Motor neuron (in vitro differentiated cells): Measurements from ENCODE around the gene OBSCN. TPM values are rescaled to one million over a fixed set of nuclear protein-coding genes. Genes with fewer than 3 reads are reported as not detected.
"Not testable (repeated sequence)": the region's sequence is repeated elsewhere in the genome, so short reads cannot be mapped to it uniquely, and the experiment has no call there.

Source experiments
- ATAC-seq, 8 experiments: fragments of 200-7000 bp; cut with Tn5 transposase; replicated peaks in 6 of 8; 2 replicates each; pipeline ENCODE4 v1.8.0; 2021; ENCODE audit warnings: mild to moderate bottlenecking in 8 of 8, moderate library complexity in 8 of 8
- H3K27ac ChIP-seq, 2 donors: fragments of 250-450 bp; sonication (Bioruptor Pico); 2 replicates each; pipeline ENCODE4 v1.9.0; 2021; ENCODE audit warnings: antibody characterized with exemption in 2 of 2, mild to moderate bottlenecking in 2 of 2, moderate library complexity in 1 of 2
- H3K4me1 ChIP-seq, 2 donors: fragments of 250-450 bp; sonication (Bioruptor Pico); replicated peaks in 1 of 2; 2 replicates each; pipeline ENCODE4 v1.6.1; 2021; ENCODE audit warnings: antibody characterized with exemption in 2 of 2, mild to moderate bottlenecking in 2 of 2, moderate library complexity in 1 of 2
- H3K4me3 ChIP-seq, 5 donors: fragments of 250-450 bp; sonication (Bioruptor Pico); 2 replicates each; pipeline ENCODE4 v1.9.0; 2021; ENCODE audit warnings: antibody characterized with exemption in 5 of 5, mild to moderate bottlenecking in 5 of 5, moderate library complexity in 4 of 5
- WGBS, 10 experiments: fragments of 450-650 bp; shearing (Covaris generic); methylation state at CpG; one replicate each; pipeline ENCODE4 v1.0.0; 2022; 5-methylcytosine and 5-hydroxymethylcytosine counted together
- in situ Hi-C, 9 experiments: fragments of 400-800 bp; cut with MboI; loops; one replicate each; pipeline ENCODE4 v1.15.0; 2021; ENCODE audit warnings: low sequenced_read_pairs in 9 of 9, low pct_unique_long_range_greater_than_20kb in 2 of 9; ENCODE audit not compliant: unreplicated experiment in 9 of 9
- total RNA-seq, 8 experiments: library from RNA; unstranded; fragments of 300-600 nt; gene quantifications; 2 replicates each; pipeline versions ENCODE4 v1.2.3 to v1.2.4, GENCODE V29; 2022

OBSCN gene
- total RNA-seq, 8 experiments from 2014 or later, result 2.7 to 38.5 (median 16.2) TPM

- Histone ChIP-seq H3K4me3 (no peak overlapping the region), H3K4me1 (no peaks in the 10 kb centered on the region), H3K27ac (no peak overlapping the region)
- ATAC-seq, result no peak
- in situ Hi-C loops, result no loop called here
- 44 to 93% (median 76%) methylated on average over 2 to 13 of the region's 13 CpGs; no CpG with 5 or more reads in 1 of the 10 experiments for WGBS, 10 experiments
Observed at GRCh38 chr1:228240411-228241240, 32.8 kb downstream of the OBSCN start.

DNA sequence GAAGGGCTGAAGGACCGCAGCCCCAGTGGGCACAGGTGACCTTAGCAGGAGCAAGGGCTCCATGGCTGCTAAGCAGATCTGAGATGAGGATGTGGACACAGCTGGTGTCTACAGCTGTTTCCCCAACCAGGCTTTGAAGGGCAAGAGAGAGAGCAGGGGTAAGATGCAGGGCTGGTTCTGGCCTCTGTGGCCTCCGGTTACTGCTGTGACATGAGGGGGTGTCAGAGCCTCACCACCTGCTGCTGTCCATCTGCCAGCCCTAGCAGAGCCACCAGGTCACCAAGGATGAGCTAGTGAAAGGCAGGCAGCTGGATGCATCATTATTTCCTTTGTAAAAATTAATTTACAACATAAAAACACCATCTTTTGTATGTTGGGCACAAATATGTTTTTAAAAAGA lies 33.4 kb downstream of the OBSCN start:
- in situ Hi-C loops, result no loop called here
- Histone ChIP-seq H3K4me1 (no peaks in the 10 kb centered on the region), H3K4me3 (no peak overlapping the region), H3K27ac (no peak overlapping the region)
- 80 to 100% (median 94%) methylated on average over 1 to 2 of the region's 2 CpGs; no CpG with 5 or more reads in 6 of the 10 experiments for WGBS, 10 experiments
- no peak for ATAC-seq

DNA sequence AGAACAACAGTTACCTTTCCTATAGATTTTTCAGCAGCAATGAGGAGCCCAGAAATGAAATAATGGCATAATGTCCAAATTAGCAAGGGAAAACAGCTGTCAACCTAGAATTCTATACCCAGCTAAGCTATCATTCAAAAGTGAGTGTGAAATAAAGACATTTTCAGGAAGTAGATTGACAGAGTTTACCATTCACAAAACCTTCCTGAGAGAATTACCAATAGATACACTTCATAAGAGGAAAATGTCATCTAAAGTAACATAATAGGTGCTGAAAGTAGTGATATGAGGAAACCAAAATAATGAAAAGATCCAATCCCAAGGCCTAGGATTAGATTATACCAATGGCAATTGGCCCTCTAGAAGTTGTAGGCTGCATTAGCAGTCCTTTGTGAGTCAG lies 34.6 kb downstream of the OBSCN start:
- no peak overlapping the region for H3K4me3 ChIP-seq
- no peak for ATAC-seq
- in situ Hi-C loops, result no loop called here

DNA sequence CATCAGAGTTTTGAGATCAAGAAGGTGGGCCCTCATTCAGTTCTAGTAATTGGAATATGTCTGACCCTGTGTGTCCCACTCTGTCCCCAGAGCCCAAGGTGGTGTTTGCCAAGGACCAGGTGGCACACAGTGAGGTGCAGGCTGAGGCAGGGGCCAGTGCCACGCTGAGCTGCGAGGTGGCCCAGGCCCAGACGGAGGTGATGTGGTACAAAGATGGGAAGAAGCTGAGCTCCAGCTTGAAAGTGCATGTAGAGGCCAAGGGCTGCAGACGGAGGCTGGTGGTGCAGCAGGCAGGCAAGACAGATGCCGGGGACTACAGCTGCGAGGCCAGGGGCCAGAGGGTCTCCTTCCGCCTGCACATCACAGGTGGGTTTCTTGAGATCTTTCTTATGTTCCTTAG lies 35.2 kb downstream of the OBSCN start:
- H3K4me1 ChIP-seq, result no peaks in the 10 kb centered on the region
- WGBS, 10 experiments, result 96 to 100% (median 100%) methylated on average over 1 to 7 of the region's 7 CpGs; no CpG with 5 or more reads in 6 of the 10 experiments
- no peak overlapping the region for H3K4me3 ChIP-seq
- in situ Hi-C loops, result no loop called here
- ATAC-seq, result no peak
- H3K27ac ChIP-seq, result no peak overlapping the region

More for the DNA sequence above, 34.6 kb downstream of the OBSCN start:
- Histone ChIP-seq H3K4me1 (no peaks in the 10 kb centered on the region), H3K27ac (no peak overlapping the region)

- WGBS, 10 experiments, result 53 to 100% (median 84%) methylated on average over 1 to 5 of the region's 5 CpGs
- in situ Hi-C loops, result not testable (repeated sequence)
Observed at GRCh38 chr1:228243989-228244388, 36.1 kb downstream of the OBSCN start.

DNA sequence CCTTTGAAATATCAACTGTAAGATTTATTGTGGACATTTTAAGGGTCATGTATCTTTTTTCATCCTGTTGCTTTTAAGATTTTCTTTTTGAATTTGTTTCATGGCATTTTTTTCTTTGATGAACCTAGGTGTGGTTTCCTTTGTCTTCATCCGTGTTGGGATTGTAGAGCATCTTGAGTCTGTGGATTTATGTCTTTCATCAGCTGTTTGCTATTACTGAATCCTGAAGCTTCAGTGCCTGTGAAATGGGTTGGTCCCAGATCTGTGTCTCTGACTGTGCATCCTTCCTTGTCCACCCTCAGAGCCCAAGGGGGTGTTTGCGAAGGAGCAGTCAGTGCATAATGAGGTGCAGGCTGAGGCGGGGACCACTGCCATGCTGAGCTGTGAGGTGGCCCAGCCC lies 37.3 kb downstream of the OBSCN start:
- 30 to 100% (median 83%) methylated on average over 1 to 3 of the region's 3 CpGs; no CpG with 5 or more reads in 1 of the 10 experiments for WGBS, 10 experiments
- Histone ChIP-seq H3K27ac (no peak overlapping the region), H3K4me3 (no peak overlapping the region), H3K4me1 (no peaks in the 10 kb centered on the region)
- in situ Hi-C loops, result no loop called here
- no peak for ATAC-seq

More at GRCh38 chr1:228243989-228244388, 36.1 kb downstream of the OBSCN start:
- H3K4me1 ChIP-seq, ATAC-seq, H3K4me3 ChIP-seq, H3K27ac ChIP-seq: not testable (repeated sequence)

- in situ Hi-C loops, result no loop called here
- Histone ChIP-seq H3K4me1 (no peaks in the 10 kb centered on the region), H3K4me3 (no peak overlapping the region), H3K27ac (no peak overlapping the region)
- 89 to 100% (median 97%) methylated on average over 1 to 8 of the region's 8 CpGs; no CpG with 5 or more reads in 2 of the 10 experiments for WGBS, 10 experiments
- ATAC-seq, result no peak
Observed at GRCh38 chr1:228246216-228246900, 38.5 kb downstream of the OBSCN start.

DNA sequence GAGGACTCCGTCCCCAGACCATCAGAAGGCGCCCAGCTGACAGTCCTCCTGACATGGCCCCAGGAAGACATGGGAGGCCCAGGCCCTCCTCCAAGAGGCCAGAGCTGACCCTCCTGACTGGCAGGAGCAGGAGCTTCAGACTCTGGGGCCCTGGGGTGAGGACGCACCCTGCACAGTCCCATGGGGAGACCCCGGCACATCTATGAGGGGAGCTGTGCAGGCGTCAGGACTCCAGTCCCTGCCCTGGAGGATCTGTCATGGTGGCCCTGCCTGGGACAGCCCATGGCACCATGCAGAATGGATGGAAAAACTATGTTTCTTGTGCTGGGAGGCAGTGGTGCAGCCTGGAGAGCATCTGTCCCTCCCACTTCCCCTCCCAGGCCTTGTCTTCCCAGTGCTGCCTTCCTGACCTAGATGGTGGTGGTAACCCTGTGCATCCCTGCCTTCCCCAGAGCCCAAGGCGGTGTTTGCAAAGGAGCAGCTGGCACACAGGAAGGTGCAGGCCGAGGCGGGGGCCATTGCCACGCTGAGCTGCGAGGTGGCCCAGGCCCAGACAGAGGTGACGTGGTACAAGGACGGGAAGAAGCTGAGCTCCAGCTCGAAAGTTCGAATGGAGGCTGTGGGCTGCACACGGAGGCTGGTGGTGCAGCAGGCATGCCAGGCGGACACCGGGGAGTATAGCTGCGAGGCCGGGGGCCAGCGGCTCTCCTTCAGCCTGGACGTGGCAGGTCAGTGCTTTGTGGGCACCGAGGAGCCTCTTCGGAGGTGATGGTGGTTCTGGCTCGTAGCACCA lies 41.9 kb downstream of the OBSCN start:
- 63 to 100% (median 91%) methylated on average over 1 to 10 of the region's 24 CpGs; no CpG with 5 or more reads in 4 of the 10 experiments for WGBS, 10 experiments
- H3K27ac ChIP-seq, result no peak overlapping the region
- no peaks in the 10 kb centered on the region for H3K4me1 ChIP-seq
- no peak for ATAC-seq
- no peak overlapping the region for H3K4me3 ChIP-seq
- in situ Hi-C loops, result no loop called here

GRCh38 chr1:228252476-228252875 lies 44.6 kb downstream of the OBSCN start:
- WGBS, 10 experiments, result 14 to 100% (median 87%) methylated on average over 1 of the region's 1 CpG; no CpG with 5 or more reads in 6 of the 10 experiments
- ATAC-seq, in situ Hi-C loops, H3K4me1 ChIP-seq, H3K4me3 ChIP-seq, H3K27ac ChIP-seq: not testable (repeated sequence)

GRCh38 chr1:228256626-228257375 lies 49.0 kb downstream of the OBSCN start:
- Histone ChIP-seq H3K4me3 (no peak overlapping the region), H3K27ac (no peak overlapping the region), H3K4me1 (no peaks in the 10 kb centered on the region)
- in situ Hi-C loops, result no loop called here
- ATAC-seq, result no peak
- WGBS, 10 experiments, result 40 to 98% (median 90%) methylated on average over 1 to 15 of the region's 24 CpGs; no CpG with 5 or more reads in 2 of the 10 experiments

GRCh38 chr1:228258486-228258885 lies 50.6 kb downstream of the OBSCN start:
- 63 to 100% (median 100%) methylated on average over 1 of the region's 1 CpG; no CpG with 5 or more reads in 1 of the 10 experiments for WGBS, 10 experiments
- in situ Hi-C loops, result no loop called here
- Histone ChIP-seq H3K27ac (no peak overlapping the region), H3K4me3 (no peak overlapping the region), H3K4me1 (no peaks in the 10 kb centered on the region)
- no peak for ATAC-seq

DNA sequence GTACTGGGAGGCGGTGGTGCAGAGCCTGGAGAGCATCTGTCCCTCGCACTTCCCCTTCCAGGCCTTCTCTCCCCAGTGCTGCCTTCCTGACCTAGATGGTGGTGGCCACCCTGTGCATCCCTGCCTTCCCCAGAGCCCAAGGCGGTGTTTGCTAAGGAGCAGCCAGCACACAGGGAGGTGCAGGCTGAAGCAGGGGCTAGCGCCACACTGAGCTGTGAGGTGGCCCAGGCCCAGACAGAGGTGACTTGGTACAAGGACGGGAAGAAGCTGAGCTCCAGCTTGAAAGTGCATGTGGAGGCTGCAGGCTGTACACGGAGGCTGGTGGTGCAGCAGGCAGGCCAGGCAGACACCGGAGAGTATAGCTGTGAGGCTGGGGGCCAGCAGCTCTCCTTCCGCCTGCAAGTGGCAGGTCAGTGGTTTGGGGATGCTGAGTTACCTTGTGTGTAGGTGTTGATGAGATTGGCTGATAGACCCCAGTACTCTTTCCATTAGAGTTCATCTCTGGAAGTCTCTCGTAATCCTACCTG lies 51.6 kb downstream of the OBSCN start:
- no peak overlapping the region for H3K4me3 ChIP-seq
- H3K4me1 ChIP-seq, result no peaks in the 10 kb centered on the region
- in situ Hi-C loops, result no loop called here
- no peak overlapping the region for H3K27ac ChIP-seq
- ATAC-seq, result no peak
- WGBS, 10 experiments, result 67 to 100% (median 93%) methylated on average over 1 to 7 of the region's 9 CpGs; no CpG with 5 or more reads in 3 of the 10 experiments
